NCI-H526 treated with DMSO at 0.1 percent for 48 hours (cell line): ENCODE data around the gene RAF1.
A peak's percentile ranks its signal among the peaks of the same experiment; 100 is the strongest.
"Not testable (repeated sequence)": the region's sequence is repeated elsewhere in the genome, so short reads cannot be mapped to it uniquely, and the experiment has no call there.

Experiments used
- DNase-seq: peaks from one replicate; lab custom pipeline; 2025; lab: John Stamatoyannopoulos, UW

Gene RAF1

DNA sequence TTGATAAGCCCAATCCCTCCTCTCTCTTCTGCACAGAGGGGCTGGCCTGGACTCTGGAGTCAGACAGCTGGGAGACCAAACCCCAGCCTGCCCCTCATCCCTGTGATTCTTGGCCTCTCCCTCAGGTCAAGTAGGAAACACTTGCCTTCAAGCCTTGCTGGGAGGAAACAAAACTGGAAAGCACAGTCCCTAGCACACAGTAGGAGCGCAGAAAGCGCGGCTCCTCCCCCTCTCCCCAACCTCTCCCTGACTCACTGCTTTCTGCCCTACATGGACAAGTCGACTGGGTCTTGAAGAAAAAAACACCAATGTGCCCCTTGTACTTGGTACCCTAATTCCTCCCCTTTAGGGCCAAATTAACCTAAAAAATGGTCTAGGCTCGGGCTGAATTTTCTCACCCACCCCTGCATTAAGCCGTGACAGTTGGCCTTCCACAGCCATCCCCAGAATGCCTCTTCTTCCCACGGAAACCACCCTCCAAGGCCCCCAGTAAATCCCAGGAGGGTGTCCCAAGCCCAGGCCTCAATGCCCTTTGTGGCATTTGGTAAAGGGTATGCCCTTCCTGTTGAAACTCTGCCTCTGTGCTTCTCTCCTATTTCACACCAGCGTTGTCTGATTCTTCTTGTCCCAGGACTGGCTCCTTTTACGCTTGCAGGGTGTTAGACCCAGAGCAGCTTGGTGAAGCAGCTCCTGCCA is 11.3 kb upstream of the RAF1 start:
- no peak for DNase-seq

DNA sequence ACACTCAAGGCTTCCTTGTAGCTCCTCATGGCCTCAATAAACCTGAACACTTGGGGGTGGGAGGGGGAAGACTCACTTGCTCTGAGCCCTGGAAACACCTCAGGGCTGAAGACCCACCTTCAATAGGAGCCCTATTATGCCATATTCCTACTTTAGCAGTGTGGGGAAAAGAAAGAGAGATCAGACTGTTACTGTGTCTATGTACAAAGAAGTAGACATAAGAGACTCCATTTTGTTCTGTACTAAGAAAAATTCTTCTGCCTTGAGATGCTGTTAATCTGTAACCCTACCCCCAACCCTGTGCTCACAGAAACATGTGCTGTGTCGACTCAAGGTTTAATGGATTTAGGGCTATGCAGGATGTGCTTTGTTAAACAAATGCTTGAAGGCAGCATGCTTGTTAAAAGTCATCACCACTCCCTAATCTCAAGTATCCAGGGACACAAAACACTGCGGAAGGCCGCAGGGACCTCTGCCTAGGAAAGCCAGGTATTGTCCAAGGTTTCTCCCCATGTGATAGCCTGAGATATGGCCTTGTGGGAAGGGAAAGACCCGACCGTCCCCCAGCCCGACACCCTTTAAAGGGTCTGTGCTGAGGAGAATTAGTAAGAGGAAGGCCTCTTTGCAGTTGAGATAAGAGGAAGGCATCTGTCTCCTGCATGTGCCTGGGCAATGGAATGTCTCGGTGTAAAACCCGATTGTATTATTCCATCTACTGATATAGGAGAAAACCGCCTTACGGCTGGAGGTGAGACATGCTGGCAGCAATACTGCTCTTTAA is 10.2 kb upstream of the RAF1 start:
- DNase-seq: not testable (repeated sequence)

DNA sequence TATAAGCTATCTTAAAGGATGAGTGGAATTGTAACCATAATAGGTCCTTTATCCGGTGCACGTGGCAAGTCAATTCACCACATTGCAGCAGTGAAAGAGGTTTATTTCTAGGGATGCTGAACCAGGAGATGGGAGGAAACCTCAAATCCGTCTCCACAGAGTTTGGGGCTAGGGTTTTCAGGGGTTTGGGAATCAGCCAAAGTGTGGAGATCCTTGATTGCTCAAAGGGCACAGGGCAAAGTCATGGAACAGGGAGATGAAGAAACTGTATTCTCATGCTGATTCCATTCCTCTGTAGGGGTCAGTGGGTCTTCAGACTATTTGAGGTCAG is 7.2 kb upstream of the RAF1 start:
- no peak for DNase-seq

DNA sequence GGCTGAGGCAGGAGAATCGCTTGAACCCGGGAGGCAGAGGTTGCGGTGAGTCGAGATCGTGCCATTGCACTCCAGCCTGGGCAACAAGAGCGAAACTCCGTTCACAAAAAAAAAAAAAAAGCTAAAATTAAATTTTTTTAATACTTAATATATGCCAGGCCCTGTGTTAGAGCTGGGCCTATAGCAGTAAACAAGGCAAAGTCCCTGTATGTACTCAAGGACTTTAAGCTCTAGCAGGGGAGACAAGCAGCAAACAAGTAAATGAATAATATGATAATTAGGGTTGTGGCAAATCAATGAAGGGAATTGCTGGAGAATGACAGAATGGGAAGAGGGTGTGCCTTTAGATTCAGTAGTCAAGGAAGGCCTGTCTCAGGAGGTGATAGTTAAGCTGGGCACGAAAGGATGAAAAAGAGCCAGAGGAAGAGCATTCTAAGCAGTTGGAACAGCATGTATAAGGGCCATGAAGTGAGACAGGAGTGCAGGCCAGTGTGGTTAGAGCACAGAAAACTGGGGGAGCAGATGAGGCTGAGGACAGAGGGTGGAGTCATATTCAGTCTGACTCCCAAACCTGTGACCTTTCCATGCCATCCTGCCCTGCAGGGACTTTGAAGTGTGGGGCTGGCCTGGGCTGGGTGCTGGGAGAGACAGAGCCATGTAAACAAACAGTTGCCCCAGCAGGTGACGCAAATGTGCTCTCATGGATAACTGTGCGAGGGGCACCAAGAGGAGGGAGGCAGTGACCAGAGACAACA is 6.6 kb upstream of the RAF1 start:
- no peak for DNase-seq

DNA sequence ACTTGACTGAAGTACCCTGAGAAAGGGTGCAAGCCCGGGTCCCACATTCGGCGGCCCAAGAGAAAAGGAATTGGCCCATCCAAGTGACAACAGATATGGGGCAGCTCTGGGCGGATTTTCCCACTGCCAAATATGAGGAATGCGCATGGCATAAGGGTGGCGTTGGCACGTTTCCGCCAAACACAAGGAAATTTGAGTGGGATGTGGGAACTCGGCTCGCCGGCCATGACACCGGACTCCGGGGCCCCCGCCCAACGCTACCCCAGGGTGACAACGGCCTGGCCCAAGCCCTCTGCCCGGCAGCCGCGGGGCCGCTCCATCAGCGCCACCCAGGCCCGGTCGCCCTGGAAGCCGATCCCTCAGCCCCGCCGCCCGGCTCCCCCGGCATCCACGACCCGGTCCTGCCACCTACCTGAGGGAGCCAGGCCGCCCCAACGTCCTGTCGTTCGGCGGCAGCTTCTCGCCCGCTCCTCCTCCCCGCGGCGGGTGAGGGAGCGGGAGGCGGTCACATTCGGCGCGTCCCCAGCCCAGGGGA is 449 bp downstream of the RAF1 start:
- DNase-seq: no peak

DNA sequence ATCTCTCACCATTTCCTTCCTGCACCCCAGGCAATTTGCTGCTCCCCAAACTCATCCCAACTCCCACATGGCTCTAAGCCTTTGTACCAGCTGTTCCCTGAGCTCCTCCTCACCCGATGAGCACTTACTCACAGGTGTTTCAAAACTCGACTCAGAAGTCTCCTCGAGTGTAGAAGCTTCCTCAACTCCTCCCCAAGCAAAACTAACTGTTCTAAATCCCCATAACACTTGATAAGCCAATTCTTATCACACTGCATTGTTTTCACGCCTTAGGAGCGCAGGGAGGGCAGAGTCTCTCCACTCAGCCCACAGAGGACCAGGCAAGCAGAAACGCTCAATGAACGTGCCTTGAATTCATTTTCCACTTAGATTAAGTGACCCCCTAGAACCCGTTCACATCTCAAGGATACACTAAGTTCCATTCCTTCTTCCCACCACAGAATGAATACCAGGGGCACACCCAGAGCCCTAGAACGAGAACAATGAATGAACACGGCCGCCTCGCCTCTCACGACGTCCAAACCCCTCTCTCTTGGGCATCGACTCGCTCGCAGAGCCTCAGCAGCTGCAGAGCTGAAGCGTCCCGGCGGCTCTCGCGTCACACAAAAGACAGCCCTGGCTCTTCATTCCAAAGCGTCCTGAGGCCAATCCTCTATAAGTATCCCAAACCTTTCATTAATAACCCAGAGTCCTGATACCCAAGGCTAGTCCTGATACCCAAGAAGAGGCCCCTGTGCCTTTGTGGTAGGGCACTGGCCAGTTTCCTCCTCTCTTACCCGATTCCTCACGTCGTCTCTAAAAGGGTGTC is 1.1 kb downstream of the RAF1 start:
- DNase-seq: peak; percentile 15

DNA sequence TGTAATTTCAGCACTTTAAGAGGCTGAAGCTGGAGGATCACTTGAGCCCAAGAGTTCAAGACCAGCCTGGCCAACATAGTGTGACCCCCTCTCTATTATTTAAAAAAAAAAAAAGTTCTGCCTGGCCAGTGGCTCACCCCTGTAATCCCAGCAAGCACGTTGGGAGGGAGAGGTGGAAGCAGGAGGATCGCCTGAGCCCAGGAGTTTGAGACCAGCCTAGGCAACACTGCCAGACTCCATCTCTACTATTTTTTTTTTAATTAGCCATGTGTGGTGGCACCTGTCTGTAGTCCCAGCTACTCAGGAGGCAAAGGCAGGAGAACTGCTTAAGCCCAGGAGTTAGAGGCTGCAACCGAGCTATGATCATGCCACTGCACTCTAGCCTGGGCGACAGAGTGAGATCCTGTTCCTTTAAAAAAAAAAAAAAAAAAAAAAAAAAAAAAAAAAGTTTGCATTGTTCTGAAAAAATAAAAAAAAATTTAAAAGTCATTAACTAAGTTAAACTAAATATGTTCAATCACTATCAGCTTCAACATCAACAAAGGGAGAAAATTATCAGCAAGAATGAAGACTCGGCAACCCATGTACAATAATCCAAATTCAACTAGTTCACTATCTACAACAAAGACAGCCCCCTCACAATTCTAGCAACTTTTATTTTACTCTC is 1.9 kb downstream of the RAF1 start:
- DNase-seq: no peak

DNA sequence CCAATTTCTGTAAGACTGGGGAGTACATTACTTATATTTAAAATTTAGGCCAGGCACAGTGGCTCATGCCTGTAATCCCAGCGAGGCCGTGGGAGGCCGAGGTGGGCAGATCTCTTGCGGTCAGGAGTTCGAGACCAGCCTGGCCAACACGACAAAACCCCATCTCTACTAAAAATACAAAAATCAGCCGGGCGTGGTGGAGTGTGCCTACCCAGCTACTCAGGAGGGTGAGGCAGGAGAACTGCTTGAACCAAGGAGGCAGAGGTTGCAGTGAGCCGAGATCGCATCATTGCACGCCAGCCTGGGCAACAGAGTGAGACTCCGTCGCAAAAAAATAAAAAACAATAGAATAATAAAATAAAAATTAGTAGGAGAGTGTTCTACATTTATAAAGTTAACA is 2.5 kb downstream of the RAF1 start:
- not testable (repeated sequence) for DNase-seq

DNA sequence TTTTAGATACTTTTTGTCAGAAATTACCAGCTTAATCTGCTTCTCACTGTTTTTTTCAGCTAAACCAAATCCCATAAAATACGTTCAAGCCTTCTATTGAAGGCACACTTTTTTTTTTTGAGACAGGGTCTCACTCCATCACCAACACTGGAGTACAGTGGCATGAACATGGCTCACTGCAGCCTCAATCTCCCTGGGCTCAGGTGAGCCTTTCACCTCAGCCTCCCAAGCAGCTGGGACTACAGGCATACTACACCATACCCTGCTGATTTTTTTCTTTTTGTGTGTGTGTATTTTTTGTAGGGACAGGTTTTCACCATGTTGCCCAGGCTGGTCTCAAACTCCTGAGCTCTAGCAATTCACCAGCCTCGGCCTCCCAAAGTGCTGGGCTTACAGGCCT is 3.7 kb downstream of the RAF1 start:
- no peak for DNase-seq

GRCh38 chr3:12659316-12660015 is 4.5 kb downstream of the RAF1 start:
- no peak for DNase-seq

GRCh38 chr3:12658593-12659058 is 5.3 kb downstream of the RAF1 start:
- no peak for DNase-seq

GRCh38 chr3:12656850-12657249 is 7.1 kb downstream of the RAF1 start:
- DNase-seq: no peak

GRCh38 chr3:12656193-12656592 is 7.7 kb downstream of the RAF1 start:
- DNase-seq: no peak

GRCh38 chr3:12655701-12656100 is 8.2 kb downstream of the RAF1 start:
- no peak for DNase-seq

DNA sequence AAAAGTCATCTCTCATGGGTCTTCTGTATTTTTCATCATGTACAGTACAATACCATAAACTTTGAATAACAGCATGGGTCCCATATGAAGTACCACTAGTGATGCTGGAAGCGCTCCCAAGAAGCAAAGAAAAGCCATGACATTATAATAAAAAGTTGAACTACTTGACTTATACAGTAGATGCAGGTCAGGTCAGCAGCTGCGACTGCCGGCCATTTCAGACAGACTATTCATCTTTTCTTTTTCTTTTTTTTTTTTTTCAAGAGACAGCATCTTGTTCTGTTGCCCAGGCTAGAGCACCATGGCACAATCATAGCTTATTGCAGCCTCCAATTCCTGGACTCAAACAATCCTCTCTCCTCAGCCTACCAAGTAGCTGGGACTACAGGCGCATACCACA is 10.2 kb downstream of the RAF1 start:
- no peak for DNase-seq

GRCh38 chr3:12648384-12648959 is 15.4 kb downstream of the RAF1 start:
- DNase-seq: no peak

GRCh38 chr3:12644331-12644937 is 19.5 kb downstream of the RAF1 start:
- no peak for DNase-seq

GRCh38 chr3:12643724-12644123 is 20.2 kb downstream of the RAF1 start:
- DNase-seq: no peak

- no peak for DNase-seq
Observed at GRCh38 chr3:12643010-12643380, 20.9 kb downstream of the RAF1 start.

GRCh38 chr3:12640853-12641252 is 23.1 kb downstream of the RAF1 start:
- DNase-seq: not testable (repeated sequence)
